CD14-positive monocyte (primary cell): ENCODE measurements around the gene TOM1L1. TPM values are rescaled to one million over a fixed set of nuclear protein-coding genes. Genes with fewer than 3 reads are reported as not detected.

Experiments
- DNase-seq, 3 donors: peaks; one replicate each; pipeline ENCODE4 v3.0.0-alpha.2; 2011 to 2022
- H2AFZ ChIP-seq: 2 replicates; pipeline ENCODE4 v1.6.0; 2012; ENCODE audit warnings: mild to moderate bottlenecking, low read depth, low read length, inconsistent platforms; ENCODE audit not compliant: insufficient read depth, poor library complexity, severe bottlenecking
- H3K27ac ChIP-seq, 2 donors: 1 replicate in 1 of 2; 2 replicates in 1 of 2; pipeline ENCODE4 v1.5.1; 2012 to 2013; ENCODE audit warnings: low read length in 2 of 2, control low read depth in 1 of 2, inconsistent platforms in 1 of 2, low read depth in 1 of 2, mild to moderate bottlenecking in 1 of 2
- H3K27me3 ChIP-seq, 2 donors: one replicate each; pipeline versions ENCODE4 v1.6.0 to v1.6.1; 2011 to 2013; ENCODE audit warnings: low read length in 2 of 2; ENCODE audit not compliant: control insufficient read depth in 2 of 2, insufficient read depth in 2 of 2
- H3K36me3 ChIP-seq, 2 donors: replicated peaks in 1 of 2; 1 replicate in 1 of 2; 2 replicates in 1 of 2; pipeline versions ENCODE4 v1.5.1 to v1.6.1; 2012 to 2013; ENCODE audit warnings: low read length in 2 of 2, control low read depth in 1 of 2, inconsistent platforms in 1 of 2, mild to moderate bottlenecking in 1 of 2; ENCODE audit not compliant: insufficient read depth in 2 of 2, control insufficient read depth in 1 of 2
- H3K4me1 ChIP-seq, 2 donors: 1 replicate in 1 of 2; 2 replicates in 1 of 2; pipeline versions ENCODE4 v1.5.1 to v1.6.1; 2012 to 2013; ENCODE audit warnings: low read length in 2 of 2, control low read depth in 1 of 2, inconsistent platforms in 1 of 2, mild to moderate bottlenecking in 1 of 2, moderate library complexity in 1 of 2; ENCODE audit not compliant: insufficient read depth in 2 of 2, control insufficient read depth in 1 of 2
- H3K4me2 ChIP-seq: replicated peaks from 2 replicates; pipeline ENCODE3; 2012; ENCODE audit warnings: low read length, moderate library complexity, mild to moderate bottlenecking; ENCODE audit not compliant: poor library complexity, severe bottlenecking; ENCODE audit errors: extremely low read depth
- H3K4me3 ChIP-seq, 3 experiments: fragments of 200-600 bp in 1 of 3; sonication (generic) in 1 of 3; replicated peaks in 1 of 3; 1 replicate in 2 of 3; 2 replicates in 1 of 3; pipeline ENCODE4 v1.5.1; 2011 to 2013; ENCODE audit warnings: low read length in 3 of 3, mild to moderate bottlenecking in 3 of 3, control low read depth in 2 of 3, low read depth in 2 of 3, inconsistent platforms in 1 of 3, moderate library complexity in 1 of 3
- H3K79me2 ChIP-seq: 2 replicates; pipeline ENCODE4 v1.6.0; 2012; ENCODE audit warnings: mild to moderate bottlenecking, control low read depth, inconsistent platforms, low read length, moderate library complexity; ENCODE audit not compliant: insufficient read depth
- H3K9ac ChIP-seq: 2 replicates; pipeline ENCODE4 v1.6.0; 2017; ENCODE audit warnings: low read length, mild to moderate bottlenecking; ENCODE audit not compliant: insufficient read depth, poor library complexity, severe bottlenecking
- H3K9me3 ChIP-seq, 2 donors: replicated peaks in 1 of 2; 1 replicate in 1 of 2; 2 replicates in 1 of 2; pipeline versions ENCODE4 v1.5.1 to v1.6.1; 2012 to 2013; ENCODE audit warnings: low read length in 2 of 2, control low read depth in 1 of 2; ENCODE audit not compliant: control insufficient read depth in 1 of 2, insufficient read depth in 1 of 2
- H4K20me1 ChIP-seq: 2 replicates; pipeline ENCODE4 v1.6.0; 2012; ENCODE audit warnings: mild to moderate bottlenecking, low read length, control low read depth, moderate library complexity; ENCODE audit not compliant: insufficient read depth
- H3K27ac Mint-ChIP-seq, 7 donors: one replicate each; pipeline ENCODE4 v1.8.0; 2020; ENCODE audit warnings: mild to moderate bottlenecking in 7 of 7, mixed read lengths in 7 of 7, moderate library complexity in 6 of 7, inconsistent platforms in 2 of 7
- H3K27me3 Mint-ChIP-seq, 3 donors: one replicate each; pipeline ENCODE4 v1.8.0; 2021 to 2022; ENCODE audit warnings: low read depth in 3 of 3, mild to moderate bottlenecking in 3 of 3, mixed read lengths in 3 of 3, moderate library complexity in 3 of 3, inconsistent platforms in 1 of 3
- H3K36me3 Mint-ChIP-seq, 2 donors: one replicate each; pipeline ENCODE4 v1.8.0; 2020; ENCODE audit warnings: mixed read lengths in 2 of 2, inconsistent platforms in 1 of 2, mild to moderate bottlenecking in 1 of 2
- H3K4me1 Mint-ChIP-seq: one replicate; pipeline ENCODE4 v1.8.0; 2020; ENCODE audit warnings: mild to moderate bottlenecking, mixed read lengths
- H3K4me3 Mint-ChIP-seq, 2 donors: one replicate each; pipeline ENCODE4 v1.8.0; 2020; ENCODE audit warnings: mild to moderate bottlenecking in 2 of 2, mixed read lengths in 2 of 2, moderate library complexity in 1 of 2
- H3K9me3 Mint-ChIP-seq, 7 donors: one replicate each; pipeline ENCODE4 v1.8.0; 2020 to 2022; ENCODE audit warnings: mixed read lengths in 7 of 7, mild to moderate bottlenecking in 6 of 7, moderate library complexity in 6 of 7, inconsistent platforms in 2 of 7
- CTCF ChIP-seq: fragments of 200-600 bp; IDR thresholded peaks from one replicate; pipeline ENCODE4 v1.8.0; 2022; ENCODE audit warnings: antibody characterized with exemption, mild to moderate bottlenecking
- WGBS: methylation state at CpG from one replicate; pipeline ENCODE4 v1.1.5; 2013; ENCODE audit warnings: missing lambda C conversion rate; ENCODE audit not compliant: insufficient coverage; 5-methylcytosine and 5-hydroxymethylcytosine counted together
- intact Hi-C, 2 donors: fragments of 100-400 bp; cut with micrococcal nuclease; formaldehyde crosslinking; loops; one replicate each; pipeline versions ENCODE4 v1.15.0 to v1.15.1; 2023
- polyA plus RNA-seq, 3 donors: library from polyadenylated mRNA; depleted of rRNA in 1 of 3; unstranded in 2 of 3; stranded (reverse) in 1 of 3; fragments of 300-500 nt in 2 of 3; fragments of >200 nt in 1 of 3; fragmentation: Illumina TruSeq in 2 of 3; gene quantifications; 1 replicate in 2 of 3; 2 replicates in 1 of 3; pipeline ENCODE4 v1.2.3, GENCODE V29; 2012 to 2021

TOM1L1 gene
- polyA plus RNA-seq, 3 donors = 0.32 TPM; not detected in 2

GRCh38 chr17:54983260-54983659 is 82.6 kb downstream of the TOM1L1 start:
- H3K9ac ChIP-seq = no peak overlapping the region
- Mint-ChIP-seq H3K4me1 (peaks cover 1% of the 10 kb centered on the region), H3K9me3 (peaks cover 4 to 12% (median 8%) of the 10 kb centered on the region in 7 donors), H3K27ac (no peak overlapping the region), H3K4me3 (no peak overlapping the region), H3K36me3 (no peaks in the 10 kb centered on the region), H3K27me3 (no peaks in the 10 kb centered on the region)
- no peak for TF ChIP-seq CTCF
- no peak for DNase-seq
- H4K20me1 ChIP-seq = no peaks in the 10 kb centered on the region
- no peak overlapping the region for H2AFZ ChIP-seq
- H3K27ac ChIP-seq = no peak overlapping the region
- H3K4me1 ChIP-seq = no peaks in the 10 kb centered on the region
- H3K36me3 ChIP-seq = no peaks in the 10 kb centered on the region
- no peak overlapping the region for H3K4me2 ChIP-seq
- intact Hi-C loops = no loop called here
- no peak overlapping the region for H3K4me3 ChIP-seq
- H3K9me3 ChIP-seq = peaks cover 7% of the 10 kb centered on the region in 2 donors
- no peaks in the 10 kb centered on the region for H3K27me3 ChIP-seq
- no peaks in the 10 kb centered on the region for H3K79me2 ChIP-seq

- no peak overlapping the region for H2AFZ ChIP-seq
- DNase-seq = no peak
- H3K9me3 ChIP-seq = peaks cover 4% of the 10 kb centered on the region in 2 donors
- no peak overlapping the region for H3K9ac ChIP-seq
- no peak for TF ChIP-seq CTCF
- H3K4me2 ChIP-seq = no peak overlapping the region
- intact Hi-C loops = no loop called here
- no peaks in the 10 kb centered on the region for H3K36me3 ChIP-seq
- peaks cover 4 to 6% (median 5%) of the 10 kb centered on the region in 7 donors for H3K9me3 Mint-ChIP-seq
- H3K36me3 Mint-ChIP-seq = no peaks in the 10 kb centered on the region
- H3K4me1 Mint-ChIP-seq = no peaks in the 10 kb centered on the region
- H3K4me1 ChIP-seq = no peaks in the 10 kb centered on the region
- no CpG with 5 or more reads among the region's 1 CpG for WGBS
- no peak overlapping the region for H3K27ac ChIP-seq
- H3K27ac Mint-ChIP-seq = no peak overlapping the region
- H3K27me3 Mint-ChIP-seq = no peaks in the 10 kb centered on the region
- H3K4me3 ChIP-seq = no peak overlapping the region
- no peaks in the 10 kb centered on the region for H3K79me2 ChIP-seq
- H4K20me1 ChIP-seq = no peaks in the 10 kb centered on the region
- H3K4me3 Mint-ChIP-seq = no peak overlapping the region
- H3K27me3 ChIP-seq = no peaks in the 10 kb centered on the region
These were observed 84.8 kb downstream of the TOM1L1 start for GRCh38 chr17:54985476-54985875.
